Urinary bladder (tissue), 4 donors: ENCODE data around the gene OBSL1. TPM values are rescaled to one million over a fixed set of nuclear protein-coding genes. Genes with fewer than 3 reads are reported as not detected.

ENCODE experiments used
- DNase-seq: peaks from one replicate; pipeline ENCODE4 v3.0.0-alpha.2; 2015; ENCODE audit errors: extremely low spot score
- H3K27ac ChIP-seq: one replicate; pipeline ENCODE4 v1.5.1; 2013; ENCODE audit warnings: low read depth, mild to moderate bottlenecking, moderate library complexity
- H3K36me3 ChIP-seq: one replicate; pipeline ENCODE4 v1.6.1; 2013; ENCODE audit warnings: mild to moderate bottlenecking, moderate library complexity; ENCODE audit not compliant: insufficient read depth
- H3K4me1 ChIP-seq: one replicate; pipeline ENCODE4 v1.6.1; 2013; ENCODE audit warnings: mild to moderate bottlenecking, moderate library complexity; ENCODE audit not compliant: insufficient read depth
- H3K4me3 ChIP-seq: one replicate; pipeline ENCODE4 v1.5.1; 2013; ENCODE audit warnings: low read depth, low read length
- WGBS: extraction: QIAGEN DNeasy Blood & Tissue Kit; methylation state at CpG from one replicate; pipeline ENCODE4 v1.1.7; 2013; 5-methylcytosine and 5-hydroxymethylcytosine counted together
- polyA plus RNA-seq: library from polyadenylated mRNA; stranded (reverse); fragments of 200-250 nt; gene quantifications from one replicate; pipeline ENCODE4 v1.2.3, GENCODE V29; 2013
- total RNA-seq: library from RNA; depleted of rRNA; stranded (reverse); fragments of >200 nt; gene quantifications from one replicate; pipeline ENCODE4 v1.2.3, GENCODE V29; 2014
- donor health status: healthy with polysubstance abuse.
- donor health status: healthy.

OBSL1 gene
- total RNA-seq (43.5 TPM), polyA plus RNA-seq (67.9 TPM)

DNA sequence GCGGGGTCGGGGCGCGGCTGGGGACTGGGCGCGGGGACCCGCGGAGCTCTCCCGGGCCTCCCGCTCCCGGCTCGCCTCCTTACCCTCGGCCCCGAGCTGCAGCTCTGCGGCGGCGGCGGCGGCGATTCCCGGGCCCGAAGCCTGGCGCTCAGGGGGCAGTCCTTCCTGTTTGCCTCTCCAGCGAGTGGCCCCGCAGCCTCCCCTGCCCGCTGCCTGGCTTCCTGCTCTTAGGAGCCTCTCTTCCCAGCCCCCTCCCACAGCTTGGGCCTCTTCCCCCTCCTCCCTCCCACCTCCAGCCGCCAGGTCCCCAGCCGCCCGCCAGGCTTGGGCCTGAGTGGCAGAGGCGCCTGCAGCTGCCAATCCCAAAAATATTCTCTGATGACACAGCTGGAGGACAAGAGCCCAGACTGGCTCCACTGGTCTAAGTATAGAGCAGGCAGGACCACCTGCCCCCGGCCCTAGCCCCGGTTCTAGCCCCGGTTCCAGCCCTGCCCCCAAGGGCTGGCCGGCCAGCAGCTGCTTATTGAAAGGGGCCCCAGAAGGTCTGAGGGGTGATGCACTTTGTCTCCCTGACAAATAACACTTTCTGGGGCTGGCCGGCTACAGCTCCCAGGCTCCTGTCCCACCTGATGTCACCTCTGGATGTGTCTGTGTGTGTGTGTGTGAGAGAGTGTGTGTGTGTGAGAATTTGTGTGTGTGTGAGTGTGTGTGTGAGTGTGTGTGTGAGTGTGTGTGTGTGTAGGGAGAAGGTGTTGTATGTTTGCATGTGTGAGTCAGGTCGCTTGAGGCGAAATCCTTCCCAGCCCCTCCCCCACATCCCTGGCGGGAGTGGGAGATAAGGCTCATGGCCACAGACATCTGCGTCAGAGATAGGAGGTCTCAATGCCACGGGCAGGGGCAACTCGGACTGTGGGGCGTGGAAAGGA is at the start of gene OBSL1:
Gene OBSL1, minus strand, starts transcription at position 229 of the 926 bp plus-strand sequence. CDS start 307 bp downstream, outside the sequence.
- Histone ChIP-seq H3K27ac (peak within 1 kb of the TSS; percentile 46), H3K36me3 (no peaks in the 10 kb centered on the region), H3K4me1 (no peaks in the 10 kb centered on the region), H3K4me3 (peak within 1 kb of the TSS; percentile 73)
- no peak for DNase-seq
- WGBS = 8% methylated on average over 42 of the region's 42 CpGs

- no peak overlapping the region for H3K4me3 ChIP-seq
- H3K4me1 ChIP-seq = no peaks in the 10 kb centered on the region
- DNase-seq = no peak
- 77% methylated on average over 6 of the region's 6 CpGs for WGBS
- H3K27ac ChIP-seq = no peak overlapping the region
- peaks cover 3% of the 10 kb centered on the region for H3K36me3 ChIP-seq
Measured at GRCh38 chr2:219620546-219620945, 49.2 kb upstream of the OBSL1 start.

GRCh38 chr2:219619235-219619634 is 47.9 kb upstream of the OBSL1 start:
- Histone ChIP-seq H3K36me3 (peaks cover 3% of the 10 kb centered on the region), H3K4me1 (no peaks in the 10 kb centered on the region), H3K4me3 (no peak overlapping the region), H3K27ac (no peak overlapping the region)
- 58% methylated on average over 4 of the region's 4 CpGs for WGBS
- DNase-seq = no peak

DNA sequence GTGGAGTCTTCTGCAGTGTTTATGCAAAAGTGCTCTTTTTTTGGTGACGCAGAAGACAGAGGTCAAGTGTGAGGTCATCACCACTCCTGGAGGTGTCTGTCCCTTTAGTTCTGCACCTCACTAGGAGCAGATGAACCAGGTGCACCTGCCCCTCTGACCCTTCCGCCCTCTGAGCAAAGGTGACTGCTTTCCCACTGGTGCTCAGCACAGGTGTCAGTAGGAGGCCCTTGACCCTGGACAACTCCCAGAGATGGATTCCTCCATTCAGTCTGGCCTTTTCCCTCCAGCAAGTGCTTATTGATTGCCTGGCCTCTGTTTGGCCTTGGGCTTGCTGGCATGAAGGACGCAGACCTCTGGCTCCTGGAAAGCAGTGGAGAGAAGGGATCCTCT is 47.4 kb upstream of the OBSL1 start:
- no peak overlapping the region for H3K27ac ChIP-seq
- H3K36me3 ChIP-seq = peaks cover 3% of the 10 kb centered on the region
- DNase-seq = no peak
- 92% methylated on average over 3 of the region's 3 CpGs for WGBS
- no peaks in the 10 kb centered on the region for H3K4me1 ChIP-seq
- no peak overlapping the region for H3K4me3 ChIP-seq

GRCh38 chr2:219616550-219616949 is 45.2 kb upstream of the OBSL1 start:
- 86% methylated on average over 4 of the region's 4 CpGs for WGBS
- Histone ChIP-seq H3K36me3 (peaks cover 3% of the 10 kb centered on the region), H3K4me1 (no peaks in the 10 kb centered on the region), H3K27ac (no peak overlapping the region), H3K4me3 (no peak overlapping the region)
- no peak for DNase-seq

DNA sequence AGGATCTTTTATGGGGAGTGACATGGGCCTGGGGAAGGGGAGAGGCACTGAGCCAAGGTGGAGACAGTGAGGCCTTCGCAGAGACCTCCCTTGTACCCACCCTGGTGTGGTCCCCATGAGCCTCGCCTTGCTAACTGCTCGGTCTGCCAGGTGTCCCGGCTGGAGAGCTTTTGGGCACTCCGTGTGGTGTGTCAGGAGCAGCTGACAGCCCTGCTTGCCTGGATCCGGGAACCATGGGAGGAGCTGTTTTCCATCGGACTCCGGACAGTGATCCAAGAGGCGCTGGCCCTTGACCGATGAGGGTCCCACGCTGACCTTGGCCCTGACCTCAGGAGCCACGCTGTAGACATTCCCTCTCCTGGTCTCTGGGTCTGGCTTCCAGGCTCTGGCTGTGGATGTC is 44.6 kb upstream of the OBSL1 start:
- H3K4me1 ChIP-seq = no peaks in the 10 kb centered on the region
- no peak for DNase-seq
- WGBS = 87% methylated on average over 12 of the region's 12 CpGs
- no peak overlapping the region for H3K27ac ChIP-seq
- H3K36me3 ChIP-seq = peaks cover 3% of the 10 kb centered on the region
- no peak overlapping the region for H3K4me3 ChIP-seq

GRCh38 chr2:219615036-219615435 is 43.7 kb upstream of the OBSL1 start:
- H3K4me3 ChIP-seq = no peak overlapping the region
- H3K27ac ChIP-seq = no peak overlapping the region
- peaks cover 3% of the 10 kb centered on the region for H3K36me3 ChIP-seq
- H3K4me1 ChIP-seq = no peaks in the 10 kb centered on the region
- DNase-seq = no peak
- WGBS = 91% methylated on average over 11 of the region's 11 CpGs

- no peak for DNase-seq
- Histone ChIP-seq H3K27ac (no peak overlapping the region), H3K4me1 (no peaks in the 10 kb centered on the region), H3K4me3 (no peak overlapping the region), H3K36me3 (peaks cover 3% of the 10 kb centered on the region)
- 95% methylated on average over 11 of the region's 11 CpGs for WGBS
Measured at GRCh38 chr2:219614076-219614860, 42.9 kb upstream of the OBSL1 start.

DNA sequence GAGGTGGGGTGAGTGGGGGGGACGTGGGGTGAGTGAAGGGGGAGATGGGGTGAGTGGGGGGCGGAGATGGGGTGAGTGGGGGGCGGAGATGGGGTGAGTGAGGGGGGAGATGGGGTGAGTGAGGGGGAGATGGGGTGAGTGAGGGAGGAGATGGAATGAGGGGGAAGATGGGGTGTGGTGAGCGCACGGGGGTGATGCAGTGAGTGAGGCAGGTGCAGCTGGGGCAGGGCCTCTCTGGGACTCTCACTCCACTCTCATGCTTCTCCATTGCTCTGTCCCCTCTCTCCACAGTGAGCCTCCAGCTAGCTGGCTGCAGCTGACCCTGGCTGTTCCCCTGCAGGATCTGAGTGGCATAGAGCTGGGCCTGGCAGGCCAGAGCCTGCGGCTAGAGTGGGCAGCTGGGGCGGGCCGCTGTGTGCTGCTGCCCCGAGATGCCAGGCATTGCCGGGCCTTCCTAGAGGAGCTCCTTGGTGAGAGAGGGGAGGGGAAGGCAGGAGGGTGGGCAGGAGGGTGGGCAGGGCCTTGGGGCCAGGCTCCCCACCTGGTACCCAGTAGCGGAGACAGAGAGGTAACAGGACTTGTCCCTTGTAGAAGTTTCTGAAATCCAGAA is 42.2 kb upstream of the OBSL1 start:
- Histone ChIP-seq H3K4me3 (no peak overlapping the region), H3K4me1 (no peaks in the 10 kb centered on the region), H3K27ac (no peak overlapping the region), H3K36me3 (peaks cover 3% of the 10 kb centered on the region)
- no peak for DNase-seq
- WGBS = 88% methylated on average over 11 of the region's 11 CpGs

- DNase-seq = no peak
- Histone ChIP-seq H3K4me1 (no peaks in the 10 kb centered on the region), H3K4me3 (no peak overlapping the region), H3K27ac (no peak overlapping the region), H3K36me3 (peaks cover 3% of the 10 kb centered on the region)
- 86% methylated on average over 15 of the region's 15 CpGs for WGBS
Measured at GRCh38 chr2:219612577-219613286, 41.4 kb upstream of the OBSL1 start.

DNA sequence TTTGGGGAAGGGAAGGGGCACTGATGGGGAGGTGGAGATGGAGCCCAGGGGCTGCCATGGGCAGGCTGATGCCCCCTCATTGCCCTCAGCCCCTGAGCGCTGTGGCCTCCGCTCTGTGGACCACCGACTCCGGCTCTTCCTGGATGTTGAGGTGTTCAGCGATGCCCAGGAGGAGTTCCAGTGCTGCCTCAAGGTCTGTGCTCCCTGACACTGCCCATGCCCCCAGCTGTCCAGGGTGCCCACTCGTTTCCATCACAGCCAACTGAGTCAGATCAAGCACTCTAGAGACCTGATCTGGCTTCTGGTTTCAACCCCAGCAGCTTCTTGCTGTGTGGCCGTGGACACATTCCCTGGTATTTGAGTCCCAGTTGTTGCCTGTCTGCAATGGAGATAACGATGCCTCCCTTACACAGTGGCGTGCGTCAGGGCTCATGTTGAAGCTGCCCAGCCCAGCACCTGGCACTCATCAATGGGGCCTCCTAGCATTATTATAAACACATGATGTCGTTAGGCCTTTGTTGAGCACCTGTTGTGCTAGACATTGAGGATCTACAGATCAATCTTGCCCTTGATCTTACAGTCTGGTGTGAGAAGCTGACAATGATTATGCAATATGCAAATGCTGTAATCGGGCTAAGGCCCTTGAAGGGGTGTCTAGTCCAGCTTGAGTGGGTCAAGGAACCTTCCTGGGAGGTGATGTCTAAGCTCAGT is 40.7 kb upstream of the OBSL1 start:
- Histone ChIP-seq H3K4me1 (no peaks in the 10 kb centered on the region), H3K4me3 (no peak overlapping the region), H3K27ac (no peak overlapping the region), H3K36me3 (peaks cover 3% of the 10 kb centered on the region)
- no peak for DNase-seq
- WGBS = 83% methylated on average over 12 of the region's 12 CpGs

DNA sequence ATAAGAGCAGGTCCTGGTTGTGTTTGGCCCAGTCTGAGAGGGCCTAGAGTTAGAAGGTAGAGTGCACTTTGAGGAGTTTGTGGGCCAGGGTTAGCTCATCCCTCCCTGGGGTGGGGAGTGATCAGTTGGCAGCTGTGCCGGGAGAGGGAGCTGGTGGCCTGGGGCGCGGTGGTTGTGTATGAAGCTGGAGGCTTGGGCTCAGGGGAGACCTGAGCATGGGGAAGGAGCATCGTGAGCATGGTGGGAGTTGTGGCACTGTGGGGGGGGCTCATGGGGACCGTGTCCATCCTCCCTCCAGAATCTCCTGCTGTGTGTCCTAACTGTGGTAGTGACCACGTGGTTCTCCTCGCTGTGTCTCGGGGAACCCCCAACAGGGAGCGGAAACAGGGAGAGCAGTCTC is 40.0 kb upstream of the OBSL1 start:
- 97% methylated on average over 9 of the region's 9 CpGs for WGBS
- Histone ChIP-seq H3K4me1 (no peaks in the 10 kb centered on the region), H3K27ac (no peak overlapping the region), H3K36me3 (peaks cover 6% of the 10 kb centered on the region), H3K4me3 (no peak overlapping the region)
- no peak for DNase-seq
